Metanephros (tissue), 2 donors: Measurements from ENCODE around the gene KCMF1. TPM values are rescaled to one million over a fixed set of nuclear protein-coding genes. Genes with fewer than 3 reads are reported as not detected.

Source experiments
- small RNA-seq: library from RNA; depleted of rRNA; stranded (forward); fragments of <200 nt; gene quantifications from one replicate; pipeline ENCODE3, GENCODE V24; 2014; ENCODE audit warnings: low replicate concordance
- total RNA-seq: library from RNA; depleted of rRNA; stranded (reverse); fragments of >200 nt; gene quantifications from one replicate; pipeline ENCODE4 v1.2.3, GENCODE V29; 2014

KCMF1 gene
- 28.5 TPM for total RNA-seq

GRCh38 chr2:84970868-84971509 lies at the start of gene KCMF1:
Gene KCMF1, plus strand, starts transcription at chr2:84971161. Its CDS starts 291 bp downstream, at chr2:84971452.

Small RNA genes within 50 kb of the gene (small RNA-seq; reads per million reads assigned to genes)
- gene AC078974.1: not detected

Other genes with a start within 250 kb of the KCMF1 start
- 1.1 TPM for gene TRABD2A, start 90.1 kb upstream of the KCMF1 start, total RNA-seq
- 886 TPM for gene TMSB10, start 65.5 kb upstream of the KCMF1 start, total RNA-seq
- 14.1 TPM for gene TCF7L1, start 162.2 kb downstream of the KCMF1 start, total RNA-seq